Breast epithelium (tissue), 3 donors: ENCODE data around the gene NEDD8.

Experiments used
- POLR2A ChIP-seq: fragments of 450-650 bp; IDR thresholded peaks from one replicate; pipeline ENCODE4 v1.6.1; 2016; ENCODE audit warnings: antibody characterized with exemption, mild to moderate bottlenecking, moderate library complexity
- TF ChIP-seq, protein P1 (sequence below), 3 donors: fragments of 450-650 bp; IDR thresholded peaks; one replicate each; pipeline ENCODE4 v1.5.1; 2016 to 2017; ENCODE audit warnings: antibody characterized with exemption in 3 of 3, mild to moderate bottlenecking in 3 of 3, moderate library complexity in 3 of 3

- TF ChIP-seq, protein P1, sequence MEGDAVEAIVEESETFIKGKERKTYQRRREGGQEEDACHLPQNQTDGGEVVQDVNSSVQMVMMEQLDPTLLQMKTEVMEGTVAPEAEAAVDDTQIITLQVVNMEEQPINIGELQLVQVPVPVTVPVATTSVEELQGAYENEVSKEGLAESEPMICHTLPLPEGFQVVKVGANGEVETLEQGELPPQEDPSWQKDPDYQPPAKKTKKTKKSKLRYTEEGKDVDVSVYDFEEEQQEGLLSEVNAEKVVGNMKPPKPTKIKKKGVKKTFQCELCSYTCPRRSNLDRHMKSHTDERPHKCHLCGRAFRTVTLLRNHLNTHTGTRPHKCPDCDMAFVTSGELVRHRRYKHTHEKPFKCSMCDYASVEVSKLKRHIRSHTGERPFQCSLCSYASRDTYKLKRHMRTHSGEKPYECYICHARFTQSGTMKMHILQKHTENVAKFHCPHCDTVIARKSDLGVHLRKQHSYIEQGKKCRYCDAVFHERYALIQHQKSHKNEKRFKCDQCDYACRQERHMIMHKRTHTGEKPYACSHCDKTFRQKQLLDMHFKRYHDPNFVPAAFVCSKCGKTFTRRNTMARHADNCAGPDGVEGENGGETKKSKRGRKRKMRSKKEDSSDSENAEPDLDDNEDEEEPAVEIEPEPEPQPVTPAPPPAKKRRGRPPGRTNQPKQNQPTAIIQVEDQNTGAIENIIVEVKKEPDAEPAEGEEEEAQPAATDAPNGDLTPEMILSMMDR (IDR thresholded peaks at IDR 0.05): no peak
- TF ChIP-seq POLR2A: no peak
These were observed 46.4 kb downstream of the NEDD8 start for GRCh38 chr14:24185741-24186140.
